HG02759 (cell line): Measurements from ENCODE around the gene POU3F1.

Source experiments
- ATAC-seq: cut with Tn5 transposase; IDR thresholded peaks from one replicate; pipeline ENCODE4 v1.9.1; 2021; ENCODE audit warnings: mild to moderate bottlenecking, moderate library complexity; ENCODE audit not compliant: unreplicated experiment

POU3F1 gene

GRCh38 chr1:38006008-38006828 lies 40.4 kb downstream of the POU3F1 start:
- ATAC-seq, result no peak

GRCh38 chr1:38005195-38006007 lies 41.2 kb downstream of the POU3F1 start, which contains the start of gene FHL3:
TSS of gene FHL3 (minus strand) at chr1:38005514. CDS start at chr1:37999412, 6,102 bp downstream.
- ATAC-seq, result no peak

- ATAC-seq, result no peak
Observed at GRCh38 chr1:38004284-38005108, 42.1 kb downstream of the POU3F1 start.

- ATAC-seq, result no peak
Observed at GRCh38 chr1:38003261-38004250, 43.0 kb downstream of the POU3F1 start.

GRCh38 chr1:38000529-38001455 lies 45.8 kb downstream of the POU3F1 start:
- no peak for ATAC-seq

- ATAC-seq, result no peak
Observed at GRCh38 chr1:38000233-38000528, 46.4 kb downstream of the POU3F1 start.

- ATAC-seq, result no peak
Observed at GRCh38 chr1:37999430-38000232, 47.0 kb downstream of the POU3F1 start.

GRCh38 chr1:37998913-37999429 lies 47.6 kb downstream of the POU3F1 start:
- ATAC-seq, result no peak

GRCh38 chr1:37998089-37998808 lies 48.3 kb downstream of the POU3F1 start:
- ATAC-seq, result no peak

- no peak for ATAC-seq
Observed at GRCh38 chr1:37997256-37998088, 49.1 kb downstream of the POU3F1 start.

- ATAC-seq, result peak; percentile 60
Observed at GRCh38 chr1:37995751-37996345, 50.7 kb downstream of the POU3F1 start.

GRCh38 chr1:37994886-37995566 lies 51.6 kb downstream of the POU3F1 start:
- ATAC-seq, result no peak
